Activated gamma-delta T cell treated with anti-CD3 and anti-CD28 coated beads, Interleukin-2, amount 50 U/mL, for 16 hours (primary cell): ENCODE measurements around the gene TNS3.
"Not testable (repeated sequence)": the region's sequence is repeated elsewhere in the genome, so short reads cannot be mapped to it uniquely, and the experiment has no call there.

ENCODE experiments used
- DNase-seq: peaks from one replicate; pipeline ENCODE4 v3.0.0-alpha.2; 2020; ENCODE audit warnings: low read depth

The TNS3 gene

DNA sequence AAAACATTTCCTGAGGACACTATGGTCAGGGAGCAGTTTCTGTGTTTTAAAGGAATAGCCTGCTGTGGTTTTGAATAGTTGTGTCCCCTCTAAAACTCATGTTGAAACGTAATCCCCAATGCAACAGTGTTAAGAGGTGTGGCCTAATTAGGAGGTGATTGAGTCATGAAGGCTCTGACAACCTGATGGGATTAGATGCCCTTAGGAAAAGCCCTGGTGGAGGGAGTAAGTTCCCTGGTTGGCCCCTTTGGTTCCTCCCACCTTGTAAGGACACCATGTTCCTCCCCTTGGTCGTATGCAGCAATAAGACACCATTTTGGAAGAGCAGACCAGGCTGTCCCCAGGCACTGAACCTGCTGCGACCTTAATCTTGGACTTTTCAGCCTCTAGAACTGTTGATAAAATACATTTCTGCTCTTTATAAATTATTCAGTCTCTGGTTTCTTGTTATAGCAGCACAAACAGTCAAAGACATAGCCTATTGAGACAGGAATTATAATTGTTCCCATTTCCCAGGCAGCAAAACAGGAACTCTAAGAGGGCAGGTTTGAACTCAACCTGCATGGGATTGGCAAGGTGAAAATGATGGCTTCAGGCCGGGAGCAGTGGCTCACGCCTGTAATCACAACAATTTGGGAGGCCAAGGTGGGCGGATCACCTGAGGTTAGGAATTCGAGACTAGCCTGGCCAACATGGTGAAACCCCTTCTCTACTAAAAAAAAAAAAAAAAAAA is 20.5 kb upstream of the TNS3 start:
- no peak for DNase-seq

GRCh38 chr7:47601881-47602249 is 20.0 kb upstream of the TNS3 start:
- DNase-seq, result no peak

DNA sequence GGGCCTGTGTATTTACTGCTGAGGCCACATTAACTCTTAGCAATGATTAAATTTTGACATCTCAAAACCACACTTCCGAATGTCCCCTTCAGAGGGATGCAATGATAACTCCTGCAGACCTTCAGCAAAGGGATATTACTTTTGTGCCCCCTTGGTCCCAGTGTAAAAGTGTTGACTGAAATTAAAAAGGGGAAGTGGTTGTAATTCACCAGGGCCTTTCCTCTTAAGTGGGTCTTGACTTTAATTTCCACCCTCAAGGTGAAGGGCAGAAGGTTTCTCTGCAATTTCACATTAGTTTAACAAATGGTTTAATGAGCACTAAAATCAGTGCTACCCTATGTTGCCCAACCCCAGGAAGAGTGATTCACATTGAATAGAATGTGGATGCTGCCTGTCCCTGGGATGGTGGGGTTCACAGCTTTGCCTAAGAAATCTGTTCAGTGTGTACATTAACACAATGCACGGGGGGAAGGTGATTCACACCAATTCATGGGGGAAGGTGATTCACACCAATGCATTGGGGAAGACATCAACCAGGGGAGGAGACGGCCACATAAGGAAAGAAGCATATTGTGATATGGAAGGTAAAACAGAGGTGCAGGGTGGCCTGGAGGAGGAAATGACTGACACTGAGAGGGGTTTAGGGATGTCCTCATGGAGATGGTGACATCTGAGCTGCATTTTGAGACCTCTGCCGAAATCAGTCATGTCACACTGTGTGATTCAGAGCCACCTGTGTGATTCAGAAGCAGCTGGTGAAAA is 19.4 kb upstream of the TNS3 start:
- DNase-seq, result no peak

- DNase-seq, result no peak
These were observed 18.5 kb upstream of the TNS3 start for GRCh38 chr7:47600199-47601118.

DNA sequence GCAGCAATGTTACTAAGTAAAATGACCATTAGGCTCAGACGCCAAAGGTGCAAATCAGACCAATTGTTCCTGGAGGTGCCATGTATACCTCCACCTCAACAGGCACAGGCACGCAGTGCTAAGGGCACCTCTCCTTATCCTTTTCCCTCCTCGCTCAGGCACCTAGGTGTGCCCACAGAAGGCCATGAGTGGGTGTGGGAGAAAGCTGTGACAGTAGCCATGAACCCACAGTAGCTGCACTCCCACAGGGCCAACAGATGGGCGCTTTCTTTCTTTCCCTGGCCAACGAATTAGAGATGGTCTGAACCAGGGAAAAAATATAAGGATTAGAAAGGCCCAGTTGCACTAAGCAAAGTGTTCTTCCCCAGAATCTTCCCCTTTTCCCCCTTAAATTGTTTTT is 15.5 kb upstream of the TNS3 start:
- DNase-seq, result no peak

- DNase-seq, result no peak
These were observed 14.7 kb upstream of the TNS3 start for GRCh38 chr7:47596502-47597202.

GRCh38 chr7:47594406-47594805 is 12.5 kb upstream of the TNS3 start:
- DNase-seq, result no peak

GRCh38 chr7:47591655-47592572 is 10.0 kb upstream of the TNS3 start:
- no peak for DNase-seq

DNA sequence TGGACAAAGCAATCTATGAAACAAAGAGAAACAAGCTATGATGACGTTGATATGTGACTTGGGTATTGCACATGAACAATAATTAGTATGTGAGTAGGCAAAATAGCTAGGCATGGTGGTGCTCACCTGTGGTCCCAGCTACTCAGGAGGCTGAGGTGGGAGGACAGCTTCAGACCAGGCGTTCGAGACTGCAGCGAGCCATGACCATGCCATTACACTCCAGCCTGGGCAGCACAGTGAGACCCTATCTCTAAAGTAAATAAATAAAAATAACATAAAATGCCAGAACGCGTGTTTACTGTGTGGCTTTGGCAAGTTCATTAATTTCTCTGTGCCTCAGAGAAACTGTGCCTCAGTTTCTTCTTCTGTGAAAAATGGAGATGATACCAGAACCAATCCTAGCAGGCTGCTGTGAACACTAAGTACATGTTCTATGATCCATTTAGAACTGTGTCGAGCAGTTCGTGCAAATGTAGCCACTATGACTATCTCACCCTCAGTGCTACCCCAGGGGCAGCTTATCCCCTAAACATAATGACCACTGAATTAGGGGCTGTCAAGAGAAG is 9.3 kb upstream of the TNS3 start:
- no peak for DNase-seq

GRCh38 chr7:47590215-47590614 is 8.3 kb upstream of the TNS3 start:
- DNase-seq, result not testable (repeated sequence)

GRCh38 chr7:47588704-47589225 is 6.9 kb upstream of the TNS3 start:
- no peak for DNase-seq

- no peak for DNase-seq
These were observed 6.1 kb upstream of the TNS3 start for GRCh38 chr7:47587976-47588375.

- no peak for DNase-seq
These were observed 5.4 kb upstream of the TNS3 start for GRCh38 chr7:47587351-47587750.

- DNase-seq, result no peak
These were observed 5.0 kb upstream of the TNS3 start for GRCh38 chr7:47586925-47587324.

DNA sequence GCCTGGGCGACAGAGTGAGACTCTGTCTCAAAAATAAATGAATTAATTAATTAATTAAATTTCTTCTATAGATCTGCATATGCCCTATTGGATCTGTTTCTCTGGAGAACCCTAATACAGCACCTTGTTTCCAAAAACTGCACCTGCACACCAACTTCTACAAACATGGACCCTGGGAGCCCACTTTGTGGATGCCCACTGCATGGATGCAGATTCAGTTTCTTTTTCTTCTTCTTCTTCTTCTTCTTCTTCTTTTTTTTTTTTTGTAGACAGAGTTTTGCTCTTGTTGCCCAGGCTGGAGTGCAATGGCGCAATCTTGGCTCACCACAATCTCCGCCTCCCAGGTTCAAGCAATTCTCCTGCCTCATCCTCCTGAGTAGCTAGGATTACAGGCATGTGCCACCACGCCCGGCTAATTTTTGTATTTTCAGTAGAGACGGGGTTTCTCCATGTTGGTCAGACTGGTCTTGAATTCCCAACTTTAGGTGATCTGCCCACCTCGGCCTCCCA is 4.3 kb upstream of the TNS3 start:
- not testable (repeated sequence) for DNase-seq

DNA sequence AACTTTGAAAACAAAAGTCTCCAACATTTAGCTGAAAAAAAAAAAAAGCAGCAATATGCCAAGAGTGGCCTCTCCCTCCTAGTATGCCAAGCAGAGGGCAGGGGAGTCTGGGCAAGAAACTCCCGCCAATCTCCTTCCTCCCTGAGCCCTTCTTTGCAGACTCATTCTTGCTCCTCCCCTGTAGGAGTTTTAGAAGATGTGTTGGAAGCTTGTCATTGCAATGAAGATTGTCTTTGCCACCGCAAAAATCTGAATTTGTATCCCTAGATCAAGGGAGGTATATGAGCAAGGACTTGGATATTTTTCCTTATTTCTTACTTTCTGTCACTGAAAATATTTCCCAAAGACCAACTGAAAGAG is 2.6 kb upstream of the TNS3 start:
- DNase-seq, result no peak

DNA sequence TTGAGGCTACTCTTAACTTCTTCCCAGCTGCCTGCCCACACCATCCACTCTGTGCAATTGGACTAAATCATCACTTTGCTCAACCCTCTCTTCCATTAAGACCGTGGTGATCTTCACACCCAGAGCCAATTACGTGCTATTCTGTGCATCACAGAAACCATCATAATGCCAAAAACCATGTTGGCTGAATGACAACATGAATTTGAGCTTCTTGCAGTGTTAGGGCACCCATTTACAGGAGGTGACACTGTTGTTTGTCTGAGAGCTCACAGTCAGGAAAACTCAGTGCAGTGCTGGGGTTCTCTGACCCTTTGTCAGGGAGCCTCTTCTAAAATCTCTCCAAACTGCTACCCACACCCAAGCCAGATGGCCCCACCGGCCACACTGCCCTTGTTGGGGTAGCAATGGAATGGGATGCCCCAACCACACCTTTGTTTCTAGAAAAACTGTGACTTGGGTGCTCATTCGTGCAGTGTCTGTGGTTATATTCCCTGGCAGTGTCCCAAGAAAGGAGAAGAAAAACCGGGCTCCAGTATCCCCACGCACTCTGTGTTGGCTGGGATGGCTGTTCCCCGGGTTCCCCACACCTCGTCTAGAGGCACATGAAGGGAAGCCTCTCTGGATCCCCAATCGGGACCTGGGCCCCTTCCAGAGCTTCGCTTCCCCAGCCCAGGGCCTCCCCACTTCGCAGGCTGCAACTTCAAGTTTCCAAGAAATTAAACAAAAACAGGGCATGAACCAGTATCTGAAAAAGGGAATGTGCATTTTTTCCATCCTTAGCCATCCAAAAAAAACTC is 2.0 kb upstream of the TNS3 start:
- no peak for DNase-seq

GRCh38 chr7:47582764-47583738 is 1.1 kb upstream of the TNS3 start:
- no peak for DNase-seq
